T-helper 1 cell treated with Interleukin-12 subunit alpha and Interleukin-12 subunit beta and Interleukin-4 antibody, amounts not matched to agents 30 ng/mL and 1 ng/mL, for 36 hours (primary cell): ENCODE measurements around the gene SORCS2. TPM values are rescaled to one million over a fixed set of nuclear protein-coding genes. Genes with fewer than 3 reads are reported as not detected.

ENCODE experiments used
- intact Hi-C: fragments of 100-400 bp; cut with micrococcal nuclease; formaldehyde crosslinking; loops from one replicate; pipeline ENCODE4 v1.15.1; 2024
- total RNA-seq: library from RNA; stranded (reverse); gene quantifications from 2 replicates; pipeline ENCODE4 v1.2.3, GENCODE V29; 2022

SORCS2 gene
- total RNA-seq, 1 donor from 2014 or later, result not detected

DNA sequence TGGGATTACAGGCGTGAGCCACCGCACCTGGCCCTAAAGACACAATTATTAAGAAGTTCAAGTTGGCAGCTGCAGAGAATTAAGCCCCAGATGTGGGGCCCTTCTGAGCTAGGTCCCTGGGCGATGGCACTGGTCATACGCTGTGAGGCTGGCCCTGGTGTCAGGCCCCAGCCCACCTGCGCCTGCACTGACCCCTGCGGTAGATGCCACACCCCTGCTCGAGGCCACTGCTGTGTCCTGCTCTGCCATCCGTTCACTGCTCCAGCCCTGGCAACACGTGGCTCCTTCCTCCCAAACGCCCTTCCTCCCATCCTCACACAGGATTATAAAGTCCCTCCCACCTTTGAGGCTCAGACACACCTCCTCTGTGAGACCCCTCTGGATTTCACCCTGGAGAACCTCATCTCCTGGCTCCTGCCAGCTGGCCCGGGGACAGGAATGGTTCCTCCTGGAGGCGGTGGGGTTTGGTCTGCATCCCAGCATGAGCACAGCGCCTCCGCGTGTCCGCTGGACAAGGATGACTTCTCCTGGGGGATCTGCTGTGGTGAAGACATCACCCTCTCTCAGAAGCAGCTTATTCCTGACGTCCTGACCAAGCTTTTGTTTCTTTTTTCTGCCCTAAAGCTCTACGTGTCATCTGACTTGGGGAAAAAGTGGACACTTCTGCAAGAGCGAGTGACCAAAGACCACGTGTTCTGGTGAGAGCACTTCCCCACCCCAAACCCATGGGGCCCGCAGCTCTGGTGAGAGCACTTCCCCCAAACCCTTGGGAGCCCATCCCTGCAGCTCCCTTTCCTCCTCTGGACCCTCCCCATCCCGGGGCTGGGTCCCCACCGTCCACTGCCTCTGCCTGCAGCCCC, 461.4 kb downstream of the SORCS2 start:
- intact Hi-C loops, result loop anchor here (10.0 kb wide), 1 partner anchor 119 kb away; no protein-coding TSS in a partner anchor

DNA sequence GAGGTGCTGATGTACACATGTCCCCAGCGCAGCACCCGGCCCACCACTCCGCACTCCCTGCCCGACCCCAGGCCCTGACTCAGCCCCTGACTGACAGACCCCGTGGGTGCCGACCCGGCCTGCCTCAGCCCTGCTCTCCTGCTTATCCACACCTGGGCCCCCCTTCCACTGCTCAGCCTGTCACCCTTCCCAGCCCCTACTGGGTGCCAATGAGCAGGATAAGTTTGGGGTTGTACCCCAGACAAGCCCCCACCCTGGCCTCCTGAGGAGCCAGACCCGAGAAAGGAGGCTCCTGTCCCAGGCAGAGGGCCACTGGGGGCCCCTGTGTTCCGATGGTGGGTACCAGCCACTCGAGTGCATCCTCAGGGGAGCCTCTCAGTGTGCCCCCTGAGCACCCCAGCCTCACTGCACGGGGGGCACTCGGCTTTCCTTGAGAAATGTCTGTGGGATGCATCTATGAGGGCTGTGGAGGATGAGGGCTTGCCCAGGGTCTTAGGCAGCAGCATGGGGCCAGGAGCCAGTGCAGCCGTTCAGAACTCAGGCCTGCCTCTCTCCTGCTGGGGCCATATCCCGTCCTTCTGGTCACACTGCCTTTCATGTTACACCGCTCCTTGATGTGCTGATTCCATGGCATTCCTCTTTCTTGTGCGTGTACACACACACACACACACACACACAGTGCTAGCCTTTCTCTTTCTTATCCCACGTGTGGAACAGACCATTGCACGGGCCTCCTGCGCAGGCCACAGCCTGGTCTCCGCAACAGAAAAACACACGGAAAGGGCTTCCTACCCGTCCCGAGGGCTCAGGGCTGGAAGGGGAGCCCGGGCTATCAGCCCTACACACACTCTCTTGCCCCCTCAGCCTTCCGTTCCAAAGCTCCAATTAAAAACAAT, 462.5 kb downstream of the SORCS2 start:
- intact Hi-C loops, result loop anchor here (10.0 kb wide), 1 partner anchor 120 kb away; no protein-coding TSS in a partner anchor

GRCh38 chr4:7655511-7656243, 463.3 kb downstream of the SORCS2 start:
- intact Hi-C loops, result loop anchor here (10.0 kb wide), 1 partner anchor 121 kb away; no protein-coding TSS in a partner anchor

DNA sequence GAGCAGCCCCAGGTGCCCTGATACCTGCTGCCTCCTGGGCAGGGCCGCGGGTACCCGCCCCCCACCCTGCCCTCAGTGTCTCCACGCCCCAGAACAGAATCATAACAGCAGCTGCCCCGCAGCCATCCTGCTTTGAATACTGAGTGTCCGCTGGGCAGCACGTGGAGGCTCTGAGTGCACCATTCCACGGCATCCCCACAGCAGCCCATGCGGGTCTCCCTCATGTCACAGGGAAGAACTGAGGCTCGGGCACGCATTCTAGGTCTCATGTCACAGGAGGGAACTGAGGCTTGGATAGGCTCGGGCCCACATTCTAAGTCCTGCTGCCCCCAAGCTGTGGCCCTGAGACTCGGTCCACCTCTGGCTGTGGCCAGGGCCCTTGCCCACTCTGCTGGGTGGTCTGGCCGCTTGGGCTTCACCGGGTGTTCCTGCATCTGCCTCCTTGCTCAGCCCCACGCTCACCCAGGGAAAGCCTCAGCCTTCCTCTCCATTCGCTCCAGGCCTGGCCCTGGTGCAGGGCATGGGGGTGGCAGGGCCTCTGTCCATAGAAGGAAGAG, 464.0 kb downstream of the SORCS2 start:
- intact Hi-C loops, result loop anchor here (10.0 kb wide), 1 partner anchor 122 kb away; no protein-coding TSS in a partner anchor

DNA sequence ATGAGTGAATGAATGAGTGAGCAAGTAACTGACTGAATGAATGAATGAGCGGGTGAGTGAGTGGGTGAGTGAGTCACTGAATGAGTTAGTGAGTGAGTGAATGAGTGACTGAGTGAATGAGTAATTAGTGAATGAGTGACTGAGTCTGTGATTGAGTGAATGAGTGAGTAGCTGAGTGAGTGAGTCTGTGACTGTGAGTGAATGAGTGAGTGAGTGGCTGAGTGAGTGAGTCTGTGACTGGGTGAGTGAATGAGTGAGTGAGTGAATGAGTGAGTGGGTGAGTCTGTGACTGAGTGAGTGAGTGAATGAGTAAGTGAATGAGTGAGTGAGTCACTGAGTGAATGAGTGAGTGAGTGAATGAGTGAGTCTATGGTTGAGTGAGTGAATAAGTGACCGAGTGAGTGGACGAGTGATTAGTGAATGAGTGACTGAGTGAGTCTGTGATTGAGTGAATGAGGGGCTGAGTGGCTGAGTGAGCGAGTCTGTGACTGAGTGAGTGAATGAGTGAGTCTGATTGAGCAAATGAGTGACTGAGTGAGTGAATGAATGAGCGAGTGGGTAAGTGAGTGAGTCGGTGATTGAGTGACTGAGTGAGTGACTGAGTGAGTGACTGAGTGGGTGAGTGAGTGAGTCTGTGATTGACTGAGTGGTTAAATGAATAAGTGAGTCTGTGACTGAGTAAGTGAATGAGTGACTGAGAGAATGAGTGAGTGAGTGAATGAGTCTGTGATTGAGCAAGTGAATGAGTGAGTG, 465.4 kb downstream of the SORCS2 start:
- intact Hi-C loops, result loop anchor here (10.0 kb wide), 1 partner anchor 123 kb away; no protein-coding TSS in a partner anchor

DNA sequence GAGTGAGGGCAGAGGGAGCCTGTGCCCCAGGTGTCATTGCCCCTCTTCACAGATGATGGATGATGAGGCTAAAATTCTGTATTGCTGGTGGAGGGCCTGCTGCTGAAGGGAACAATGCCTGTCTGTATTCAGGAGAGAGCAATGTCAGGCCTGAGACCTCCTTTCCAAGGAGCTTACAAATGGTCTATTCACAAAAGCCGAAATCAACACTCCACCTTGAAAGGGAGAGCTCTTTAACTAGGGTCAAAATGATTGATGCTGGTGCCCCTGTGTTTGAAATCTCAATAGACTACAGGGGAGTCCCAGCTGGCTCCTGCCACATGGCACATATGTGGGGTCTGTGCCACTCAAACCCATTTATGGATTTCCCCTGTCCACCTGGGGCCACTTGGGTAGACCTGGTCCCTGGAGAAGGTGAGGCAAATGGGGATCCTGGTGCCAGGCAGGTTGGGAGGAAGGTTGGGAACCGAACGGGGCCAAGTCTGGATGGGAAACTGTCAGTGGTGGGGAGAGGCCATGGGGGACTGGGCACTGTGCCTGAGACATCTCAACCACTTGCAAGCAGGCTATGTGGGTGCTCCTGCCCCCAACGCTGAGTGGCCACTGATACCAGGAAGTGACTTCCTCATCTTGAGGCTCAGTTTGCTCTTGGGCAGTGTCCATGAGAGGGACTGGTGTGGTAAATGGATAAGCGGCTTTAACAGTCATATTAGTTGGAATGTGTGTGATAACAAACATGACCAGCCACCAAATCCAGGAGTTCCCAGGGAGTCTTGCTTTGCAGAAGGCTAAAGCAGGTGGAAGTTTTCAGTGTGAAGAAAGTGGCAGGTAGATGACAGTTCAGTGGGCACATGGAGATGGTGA, 466.2 kb downstream of the SORCS2 start:
- intact Hi-C loops, result loop anchor here (10.0 kb wide), 1 partner anchor 124 kb away; no protein-coding TSS in a partner anchor

GRCh38 chr4:7659429-7660175, 467.3 kb downstream of the SORCS2 start:
- intact Hi-C loops, result loop anchor here (10.0 kb wide), 1 partner anchor 125 kb away; no protein-coding TSS in a partner anchor

GRCh38 chr4:7660176-7661039, 468.1 kb downstream of the SORCS2 start:
- intact Hi-C loops, result no loop called here

DNA sequence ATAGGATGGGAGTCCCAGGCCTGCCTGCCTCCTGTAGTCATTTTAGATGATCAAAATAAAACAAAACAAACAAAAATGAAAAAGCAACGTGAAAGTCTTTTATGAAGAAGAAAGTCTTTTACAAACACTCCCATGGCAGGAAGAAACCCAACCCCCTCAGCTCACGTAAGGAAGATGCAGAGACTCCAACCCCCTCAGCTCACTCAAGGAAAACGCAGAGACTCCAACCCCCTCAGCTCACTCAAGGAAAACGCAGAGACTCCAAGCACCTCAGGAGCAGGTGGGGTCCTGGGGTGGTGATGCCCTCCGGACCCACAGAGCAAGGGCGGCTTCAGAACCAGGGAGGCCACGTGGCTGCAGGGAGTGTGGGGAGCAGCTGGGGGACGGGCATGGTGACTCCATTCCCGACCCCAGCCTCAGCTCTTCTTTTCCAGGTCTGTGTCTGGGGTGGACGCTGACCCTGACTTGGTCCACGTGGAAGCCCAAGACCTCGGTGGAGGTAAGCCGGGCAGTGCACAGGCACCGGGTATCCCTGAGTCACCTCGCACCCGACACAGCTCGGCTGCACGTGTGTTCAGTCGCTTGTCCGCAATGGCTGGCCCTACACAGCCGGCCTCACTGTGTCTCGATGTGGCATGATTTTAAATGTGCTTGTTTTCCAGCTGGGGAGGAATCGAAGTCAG, 468.9 kb downstream of the SORCS2 start:
- intact Hi-C loops, result no loop called here

- intact Hi-C loops, result no loop called here
These were observed 469.6 kb downstream of the SORCS2 start for GRCh38 chr4:7661846-7662506.

- intact Hi-C loops, result no loop called here
These were observed 470.1 kb downstream of the SORCS2 start for GRCh38 chr4:7662507-7662846.

GRCh38 chr4:7663075-7663541, 470.8 kb downstream of the SORCS2 start:
- intact Hi-C loops, result no loop called here

- intact Hi-C loops, result no loop called here
These were observed 471.8 kb downstream of the SORCS2 start for GRCh38 chr4:7664106-7664505.

- intact Hi-C loops, result no loop called here
These were observed 473.0 kb downstream of the SORCS2 start for GRCh38 chr4:7665321-7665720.

- intact Hi-C loops, result no loop called here
These were observed 473.7 kb downstream of the SORCS2 start for GRCh38 chr4:7666011-7666410.

DNA sequence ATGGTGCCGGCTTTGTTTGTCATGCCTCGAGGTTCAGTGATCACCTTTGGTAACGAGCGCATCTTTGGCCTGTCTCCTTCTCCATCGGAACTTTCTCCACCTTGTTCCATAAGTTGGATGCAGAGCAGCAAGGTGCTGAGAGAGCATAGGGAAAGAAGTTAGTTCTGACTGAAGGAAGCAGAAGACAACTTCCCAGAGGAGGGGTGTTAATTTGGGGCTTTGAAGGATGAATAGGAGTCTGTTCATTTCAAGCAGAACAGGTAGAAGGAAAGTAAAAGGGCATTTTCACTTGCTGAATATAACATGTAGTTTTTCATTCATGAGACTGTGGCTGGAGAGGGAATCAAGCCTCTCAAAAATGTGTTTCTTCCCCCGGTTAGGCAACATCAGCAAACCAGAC, 474.4 kb downstream of the SORCS2 start:
- intact Hi-C loops, result no loop called here
